Thyroid gland (tissue), 4 donors: ENCODE measurements around the gene PDE6C. TPM values are rescaled to one million over a fixed set of nuclear protein-coding genes. Genes with fewer than 3 reads are reported as not detected.

ENCODE experiments used
- DNase-seq, 2 donors: peaks; one replicate each; pipeline ENCODE4 v3.0.0-alpha.2; 2019
- H3K27ac ChIP-seq, 3 donors: fragments of 200-600 bp; sonication (generic); 1 replicate in 2 of 3; 2 replicates in 1 of 3; pipeline ENCODE4 v1.5.1; 2016 to 2019; ENCODE audit warnings: mild to moderate bottlenecking in 1 of 3, moderate library complexity in 1 of 3
- H3K27me3 ChIP-seq: fragments of 200-600 bp; sonication (generic); one replicate; pipeline ENCODE4 v1.5.1; 2019
- H3K36me3 ChIP-seq, 2 donors: fragments of 200-600 bp; sonication (generic); one replicate each; pipeline ENCODE4 v1.5.1; 2016 to 2019
- H3K4me1 ChIP-seq, 2 donors: fragments of 200-600 bp; sonication (generic); one replicate each; pipeline ENCODE4 v1.5.1; 2017 to 2019
- H3K4me3 ChIP-seq, 3 donors: fragments of 200-600 bp; sonication (generic); replicated peaks in 1 of 3; 1 replicate in 2 of 3; 2 replicates in 1 of 3; pipeline ENCODE4 v1.5.1; 2016; ENCODE audit warnings: mild to moderate bottlenecking in 1 of 3
- H3K9me3 ChIP-seq: fragments of 200-600 bp; sonication (generic); one replicate; pipeline ENCODE4 v1.5.1; 2017
- POLR2A ChIP-seq, 2 donors: fragments of 450-650 bp; IDR thresholded peaks; one replicate each; pipeline ENCODE4 v1.6.1; 2017; ENCODE audit warnings: antibody characterized with exemption in 2 of 2, mild to moderate bottlenecking in 2 of 2, moderate library complexity in 1 of 2
- WGBS, 2 donors: methylation state at CpG; one replicate each; pipeline ENCODE4 v1.1.5; 2017; 5-methylcytosine and 5-hydroxymethylcytosine counted together
- intact Hi-C: fragments of 100-400 bp; cut with DNase I; formaldehyde crosslinking; loops from one replicate; pipeline ENCODE4 v1.15.1; 2023
- total RNA-seq, 4 donors: library from RNA; depleted of rRNA; stranded (reverse); fragments of >200 nt; gene quantifications; one replicate each; pipeline ENCODE4 v1.2.3, GENCODE V29; 2016
- TF ChIP-seq, protein P1 (sequence below), 6 experiments: fragments of 200-600 bp in 3 of 6; fragments of 450-650 bp in 3 of 6; sonication (generic) in 3 of 6; IDR thresholded peaks; one replicate each; pipeline ENCODE4 v1.5.1; 2016 to 2019; ENCODE audit warnings: antibody characterized with exemption in 6 of 6, mild to moderate bottlenecking in 2 of 6, inconsistent platforms in 1 of 6, moderate library complexity in 1 of 6

The PDE6C gene
- total RNA-seq, 4 donors from 2014 or later: not detected

DNA sequence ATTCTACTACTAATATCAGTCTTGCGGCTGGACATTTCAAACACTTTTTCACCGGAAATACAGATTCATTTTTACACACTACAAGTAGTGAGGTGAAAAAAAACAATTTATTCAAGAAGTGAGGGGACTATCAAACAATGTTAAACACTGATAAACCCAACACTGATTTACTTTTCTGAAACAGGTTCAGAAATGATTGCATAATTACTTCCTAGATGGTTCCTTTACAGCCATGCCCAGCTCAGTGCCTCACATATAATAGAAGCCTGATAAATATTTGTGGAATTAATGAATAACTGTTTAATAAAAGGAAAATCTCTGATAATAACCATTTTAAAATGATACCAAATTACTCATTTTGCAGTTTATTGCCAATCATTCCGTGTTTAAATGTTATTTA lies 55.5 kb downstream of the PDE6C start:
- Histone ChIP-seq H3K9me3 (no peaks in the 10 kb centered on the region), H3K4me1 (no peaks in the 10 kb centered on the region), H3K36me3 (peaks cover 4 to 9% of the 10 kb centered on the region in 2 donors), H3K4me3 (no peak overlapping the region), H3K27ac (no peak overlapping the region), H3K27me3 (no peaks in the 10 kb centered on the region)
- no peak for DNase-seq
- intact Hi-C loops: no loop called here
- no peak for TF ChIP-seq POLR2A (IDR thresholded peaks at IDR 0.05)
- TF ChIP-seq, protein P1, sequence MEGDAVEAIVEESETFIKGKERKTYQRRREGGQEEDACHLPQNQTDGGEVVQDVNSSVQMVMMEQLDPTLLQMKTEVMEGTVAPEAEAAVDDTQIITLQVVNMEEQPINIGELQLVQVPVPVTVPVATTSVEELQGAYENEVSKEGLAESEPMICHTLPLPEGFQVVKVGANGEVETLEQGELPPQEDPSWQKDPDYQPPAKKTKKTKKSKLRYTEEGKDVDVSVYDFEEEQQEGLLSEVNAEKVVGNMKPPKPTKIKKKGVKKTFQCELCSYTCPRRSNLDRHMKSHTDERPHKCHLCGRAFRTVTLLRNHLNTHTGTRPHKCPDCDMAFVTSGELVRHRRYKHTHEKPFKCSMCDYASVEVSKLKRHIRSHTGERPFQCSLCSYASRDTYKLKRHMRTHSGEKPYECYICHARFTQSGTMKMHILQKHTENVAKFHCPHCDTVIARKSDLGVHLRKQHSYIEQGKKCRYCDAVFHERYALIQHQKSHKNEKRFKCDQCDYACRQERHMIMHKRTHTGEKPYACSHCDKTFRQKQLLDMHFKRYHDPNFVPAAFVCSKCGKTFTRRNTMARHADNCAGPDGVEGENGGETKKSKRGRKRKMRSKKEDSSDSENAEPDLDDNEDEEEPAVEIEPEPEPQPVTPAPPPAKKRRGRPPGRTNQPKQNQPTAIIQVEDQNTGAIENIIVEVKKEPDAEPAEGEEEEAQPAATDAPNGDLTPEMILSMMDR (IDR thresholded peaks at IDR 0.05): no peak
- 93 to 96% methylated on average over 3 of the region's 3 CpGs for WGBS, 2 donors

DNA sequence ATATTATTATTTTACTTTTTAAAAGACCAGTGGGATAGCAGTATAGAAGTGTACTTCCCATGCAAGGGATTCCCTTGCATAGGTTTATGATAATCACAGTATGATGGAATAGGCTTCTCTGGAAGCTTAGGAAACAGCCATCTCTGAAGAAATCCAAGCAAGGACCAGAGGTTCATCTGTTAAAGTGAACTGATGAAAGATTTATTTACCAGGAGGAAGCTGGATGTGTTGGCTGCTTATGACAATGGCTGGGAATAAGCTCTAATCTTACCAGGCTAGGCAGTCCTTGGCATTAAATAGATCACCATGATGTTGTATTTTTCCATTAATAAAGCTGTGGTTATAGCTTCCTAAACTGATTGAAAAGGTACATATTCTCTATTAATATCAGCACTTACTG lies 58.0 kb downstream of the PDE6C start:
- H3K27ac ChIP-seq: no peak overlapping the region
- no peaks in the 10 kb centered on the region for H3K27me3 ChIP-seq
- no peak overlapping the region for H3K4me3 ChIP-seq
- intact Hi-C loops: no loop called here
- no peak for DNase-seq
- peaks cover 9 to 10% of the 10 kb centered on the region in 2 donors for H3K36me3 ChIP-seq
- no peaks in the 10 kb centered on the region for H3K4me1 ChIP-seq
- no peaks in the 10 kb centered on the region for H3K9me3 ChIP-seq
- TF ChIP-seq, protein P1 (IDR thresholded peaks at IDR 0.05): no peak
- no peak for TF ChIP-seq POLR2A (IDR thresholded peaks at IDR 0.05)

DNA sequence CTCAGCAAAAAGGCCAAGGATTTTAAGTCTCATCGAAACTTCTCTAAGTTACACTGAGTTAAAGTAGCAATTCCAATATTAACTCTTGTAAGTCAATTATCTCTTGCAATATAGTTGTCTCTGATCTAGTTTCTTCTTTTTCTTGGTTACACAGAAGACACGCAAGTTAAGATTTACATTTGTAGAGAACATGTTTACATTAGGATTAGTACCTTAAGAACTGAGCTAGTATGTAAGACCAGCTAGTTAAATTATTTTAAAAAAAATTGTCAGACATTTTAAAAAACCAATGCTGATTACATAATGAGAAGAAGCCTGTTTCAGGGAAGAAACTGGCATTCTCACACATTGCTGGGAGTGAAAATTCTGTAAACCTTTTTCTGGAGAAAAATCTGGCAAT lies 58.7 kb downstream of the PDE6C start:
- H3K36me3 ChIP-seq: peaks cover 11 to 16% of the 10 kb centered on the region in 2 donors
- H3K27ac ChIP-seq: no peak overlapping the region
- no peaks in the 10 kb centered on the region for H3K4me1 ChIP-seq
- DNase-seq: no peak
- 97 to 98% methylated on average over 2 of the region's 2 CpGs for WGBS, 2 donors
- H3K27me3 ChIP-seq: no peaks in the 10 kb centered on the region
- H3K4me3 ChIP-seq: no peak overlapping the region
- intact Hi-C loops: no loop called here
- H3K9me3 ChIP-seq: no peaks in the 10 kb centered on the region
- TF ChIP-seq, protein P1 (IDR thresholded peaks at IDR 0.05): no peak
- TF ChIP-seq POLR2A (IDR thresholded peaks at IDR 0.05): no peak

DNA sequence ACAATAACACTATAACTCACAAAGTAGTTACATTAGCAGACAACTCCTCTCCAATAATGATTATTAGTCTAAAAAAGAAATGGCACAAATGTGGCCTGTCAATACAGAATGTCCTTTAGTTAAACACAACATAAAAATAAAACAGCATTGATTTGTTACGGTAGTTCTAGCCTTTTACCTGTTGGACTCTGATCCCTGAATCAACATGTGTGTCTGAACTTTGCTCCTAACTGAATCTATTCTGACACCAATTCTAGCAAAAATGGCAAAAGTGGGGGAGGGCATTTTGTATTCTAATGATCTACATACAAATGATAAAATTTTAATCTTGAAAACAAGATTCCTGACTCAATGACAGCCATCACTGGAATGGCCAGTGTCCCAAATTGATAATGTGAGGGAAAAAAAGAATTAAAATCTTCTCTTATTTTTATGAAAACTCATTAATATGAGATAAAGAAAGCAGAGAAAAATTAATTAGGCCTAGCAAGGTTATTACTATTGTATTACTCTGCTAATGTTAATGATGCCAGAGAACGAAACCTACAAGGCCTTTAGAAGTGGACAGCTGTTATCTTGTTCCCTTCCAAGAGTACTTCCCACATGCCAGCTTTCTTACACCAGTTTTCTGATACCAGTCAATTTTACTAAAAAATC lies 59.8 kb downstream of the PDE6C start:
- 95 to 97% methylated on average over 2 of the region's 2 CpGs for WGBS, 2 donors
- Histone ChIP-seq H3K4me1 (no peaks in the 10 kb centered on the region), H3K27ac (no peak overlapping the region), H3K27me3 (no peaks in the 10 kb centered on the region), H3K36me3 (peaks cover 16 to 18% of the 10 kb centered on the region in 2 donors), H3K9me3 (no peaks in the 10 kb centered on the region), H3K4me3 (no peak overlapping the region)
- DNase-seq: no peak
- intact Hi-C loops: no loop called here
- no peak for TF ChIP-seq POLR2A (IDR thresholded peaks at IDR 0.05)
- TF ChIP-seq, protein P1 (IDR thresholded peaks at IDR 0.05): no peak

DNA sequence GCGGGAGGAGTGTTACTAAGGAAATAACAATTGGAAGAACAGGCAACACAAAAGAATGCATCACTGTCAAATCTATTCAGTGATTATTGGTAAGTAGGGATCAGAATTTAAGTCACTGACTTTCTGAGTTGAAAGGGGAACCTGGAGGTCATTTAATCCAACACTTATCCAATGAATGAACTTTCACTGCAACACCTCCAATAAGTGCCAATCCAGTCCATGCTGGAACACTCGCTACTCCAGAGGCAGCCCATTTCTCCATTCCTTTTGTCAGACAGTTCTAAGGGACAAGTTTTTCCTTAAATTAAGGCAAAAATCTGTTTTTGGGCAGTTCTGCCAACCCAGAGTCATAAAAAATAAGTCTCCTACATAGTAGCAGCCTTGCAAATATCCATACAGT lies 60.6 kb downstream of the PDE6C start:
- TF ChIP-seq, protein P1 (IDR thresholded peaks at IDR 0.05): no peak
- TF ChIP-seq POLR2A (IDR thresholded peaks at IDR 0.05): no peak
- no peaks in the 10 kb centered on the region for H3K27me3 ChIP-seq
- H3K27ac ChIP-seq: no peak overlapping the region
- H3K4me1 ChIP-seq: no peaks in the 10 kb centered on the region
- no peak for DNase-seq
- intact Hi-C loops: no loop called here
- 93 to 98% methylated on average over 2 of the region's 2 CpGs for WGBS, 2 donors
- peaks cover 16 to 18% of the 10 kb centered on the region in 2 donors for H3K36me3 ChIP-seq
- H3K9me3 ChIP-seq: no peaks in the 10 kb centered on the region
- no peak overlapping the region for H3K4me3 ChIP-seq
